NCI-H2029 treated with DMSO at 0.1 percent for 48 hours (cell line): ENCODE data around the gene KRT23.
"Not testable (repeated sequence)": the region's sequence is repeated elsewhere in the genome, so short reads cannot be mapped to it uniquely, and the experiment has no call there.

Experiments
- DNase-seq: peaks from one replicate; lab custom pipeline; 2025; lab: John Stamatoyannopoulos, UW

KRT23 gene

GRCh38 chr17:40949418-40949817 is 12.0 kb upstream of the KRT23 start:
- DNase-seq, result no peak

GRCh38 chr17:40947929-40948328 is 10.5 kb upstream of the KRT23 start:
- DNase-seq, result no peak

- no peak for DNase-seq
Observed at GRCh38 chr17:40945414-40945813, 8.0 kb upstream of the KRT23 start.

GRCh38 chr17:40944531-40944930 is 7.1 kb upstream of the KRT23 start:
- no peak for DNase-seq

GRCh38 chr17:40942553-40942952 is 5.1 kb upstream of the KRT23 start:
- no peak for DNase-seq

GRCh38 chr17:40940266-40940665 is 2.8 kb upstream of the KRT23 start:
- DNase-seq, result no peak

GRCh38 chr17:40938981-40939380 is 1.5 kb upstream of the KRT23 start:
- no peak for DNase-seq

- no peak for DNase-seq
Observed at GRCh38 chr17:40936976-40937375, 470 bp downstream of the KRT23 start.

GRCh38 chr17:40936437-40936971 is 942 bp downstream of the KRT23 start:
- DNase-seq, result no peak

GRCh38 chr17:40935624-40936023 is 1.8 kb downstream of the KRT23 start:
- DNase-seq, result no peak

GRCh38 chr17:40932608-40933007 is 4.8 kb downstream of the KRT23 start:
- DNase-seq, result no peak

- DNase-seq, result no peak
Observed at GRCh38 chr17:40931311-40931710, 6.1 kb downstream of the KRT23 start.

GRCh38 chr17:40926341-40926740 is 11.1 kb downstream of the KRT23 start:
- DNase-seq, result no peak

- no peak for DNase-seq
Observed at GRCh38 chr17:40922239-40922638, 15.2 kb downstream of the KRT23 start.

- no peak for DNase-seq
Observed at GRCh38 chr17:40921026-40921425, 16.4 kb downstream of the KRT23 start.

- not testable (repeated sequence) for DNase-seq
Observed at GRCh38 chr17:40917116-40917515, 20.3 kb downstream of the KRT23 start.

GRCh38 chr17:40916366-40916765 is 21.1 kb downstream of the KRT23 start:
- DNase-seq, result no peak

GRCh38 chr17:40915721-40916256 is 21.7 kb downstream of the KRT23 start:
- no peak for DNase-seq

- DNase-seq, result no peak
Observed at GRCh38 chr17:40915199-40915661, 22.2 kb downstream of the KRT23 start.

GRCh38 chr17:40914075-40914855 is 23.2 kb downstream of the KRT23 start:
- no peak for DNase-seq

GRCh38 chr17:40912486-40913210 is 24.8 kb downstream of the KRT23 start:
- no peak for DNase-seq

GRCh38 chr17:40910441-40910841 is 27.0 kb downstream of the KRT23 start:
- no peak for DNase-seq

GRCh38 chr17:40909755-40910154 is 27.7 kb downstream of the KRT23 start:
- no peak for DNase-seq
